ENCODE results near the gene VAPA.

VAPA gene

DNA sequence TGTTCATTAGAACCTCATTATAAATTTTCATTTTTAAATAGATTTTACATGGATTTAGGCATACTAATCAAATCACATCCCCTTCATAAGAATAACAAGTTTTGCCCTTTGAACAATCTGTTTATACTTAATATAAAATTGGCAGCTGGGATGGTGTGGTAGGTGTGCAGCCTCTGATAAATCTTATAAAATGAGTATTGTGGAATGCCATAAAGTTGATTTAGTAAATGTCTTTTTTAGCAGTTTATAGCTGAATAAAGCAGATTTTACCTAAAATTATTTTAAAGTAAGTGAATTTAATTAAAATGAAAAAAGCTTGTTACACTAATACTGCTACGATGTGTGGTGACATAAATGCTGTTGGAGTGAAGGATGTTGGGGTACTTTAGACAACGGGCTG lies 35.5 kb downstream of the VAPA start:
- Histone ChIP-seq H3K4me3 (replicated peaks; ENCODE audit: insufficient read depth, low read length) (no peak overlapping the region), H3K27me3 (ENCODE audit: insufficient read depth, poor library complexity, severe bottlenecking) (no peaks in the 10 kb centered on the region), H3K27ac (replicated peaks) (no peak overlapping the region)
- TF ChIP-seq GABPA (IDR thresholded peaks at IDR 0.05; ENCODE audit: low read depth) (no peak), POLR2AphosphoS5 (IDR thresholded peaks at IDR 0.05; ENCODE audit: low read depth) (no peak), SPI1 (IDR thresholded peaks at IDR 0.05; ENCODE audit: borderline replicate concordance, low read depth) (no peak)
- TF ChIP-seq, protein P1, sequence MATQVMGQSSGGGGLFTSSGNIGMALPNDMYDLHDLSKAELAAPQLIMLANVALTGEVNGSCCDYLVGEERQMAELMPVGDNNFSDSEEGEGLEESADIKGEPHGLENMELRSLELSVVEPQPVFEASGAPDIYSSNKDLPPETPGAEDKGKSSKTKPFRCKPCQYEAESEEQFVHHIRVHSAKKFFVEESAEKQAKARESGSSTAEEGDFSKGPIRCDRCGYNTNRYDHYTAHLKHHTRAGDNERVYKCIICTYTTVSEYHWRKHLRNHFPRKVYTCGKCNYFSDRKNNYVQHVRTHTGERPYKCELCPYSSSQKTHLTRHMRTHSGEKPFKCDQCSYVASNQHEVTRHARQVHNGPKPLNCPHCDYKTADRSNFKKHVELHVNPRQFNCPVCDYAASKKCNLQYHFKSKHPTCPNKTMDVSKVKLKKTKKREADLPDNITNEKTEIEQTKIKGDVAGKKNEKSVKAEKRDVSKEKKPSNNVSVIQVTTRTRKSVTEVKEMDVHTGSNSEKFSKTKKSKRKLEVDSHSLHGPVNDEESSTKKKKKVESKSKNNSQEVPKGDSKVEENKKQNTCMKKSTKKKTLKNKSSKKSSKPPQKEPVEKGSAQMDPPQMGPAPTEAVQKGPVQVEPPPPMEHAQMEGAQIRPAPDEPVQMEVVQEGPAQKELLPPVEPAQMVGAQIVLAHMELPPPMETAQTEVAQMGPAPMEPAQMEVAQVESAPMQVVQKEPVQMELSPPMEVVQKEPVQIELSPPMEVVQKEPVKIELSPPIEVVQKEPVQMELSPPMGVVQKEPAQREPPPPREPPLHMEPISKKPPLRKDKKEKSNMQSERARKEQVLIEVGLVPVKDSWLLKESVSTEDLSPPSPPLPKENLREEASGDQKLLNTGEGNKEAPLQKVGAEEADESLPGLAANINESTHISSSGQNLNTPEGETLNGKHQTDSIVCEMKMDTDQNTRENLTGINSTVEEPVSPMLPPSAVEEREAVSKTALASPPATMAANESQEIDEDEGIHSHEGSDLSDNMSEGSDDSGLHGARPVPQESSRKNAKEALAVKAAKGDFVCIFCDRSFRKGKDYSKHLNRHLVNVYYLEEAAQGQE (IDR thresholded peaks at IDR 0.05; ENCODE audit: insufficient replicate concordance, low read depth), result no peak
- TF ChIP-seq, protein P2, sequence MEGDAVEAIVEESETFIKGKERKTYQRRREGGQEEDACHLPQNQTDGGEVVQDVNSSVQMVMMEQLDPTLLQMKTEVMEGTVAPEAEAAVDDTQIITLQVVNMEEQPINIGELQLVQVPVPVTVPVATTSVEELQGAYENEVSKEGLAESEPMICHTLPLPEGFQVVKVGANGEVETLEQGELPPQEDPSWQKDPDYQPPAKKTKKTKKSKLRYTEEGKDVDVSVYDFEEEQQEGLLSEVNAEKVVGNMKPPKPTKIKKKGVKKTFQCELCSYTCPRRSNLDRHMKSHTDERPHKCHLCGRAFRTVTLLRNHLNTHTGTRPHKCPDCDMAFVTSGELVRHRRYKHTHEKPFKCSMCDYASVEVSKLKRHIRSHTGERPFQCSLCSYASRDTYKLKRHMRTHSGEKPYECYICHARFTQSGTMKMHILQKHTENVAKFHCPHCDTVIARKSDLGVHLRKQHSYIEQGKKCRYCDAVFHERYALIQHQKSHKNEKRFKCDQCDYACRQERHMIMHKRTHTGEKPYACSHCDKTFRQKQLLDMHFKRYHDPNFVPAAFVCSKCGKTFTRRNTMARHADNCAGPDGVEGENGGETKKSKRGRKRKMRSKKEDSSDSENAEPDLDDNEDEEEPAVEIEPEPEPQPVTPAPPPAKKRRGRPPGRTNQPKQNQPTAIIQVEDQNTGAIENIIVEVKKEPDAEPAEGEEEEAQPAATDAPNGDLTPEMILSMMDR (IDR thresholded peaks at IDR 0.05; ENCODE audit: insufficient read depth, low read length), result no peak
- DNase-seq (ENCODE audit: low read depth in 1 of 2, low spot score in 1 of 2), result no peak

DNA sequence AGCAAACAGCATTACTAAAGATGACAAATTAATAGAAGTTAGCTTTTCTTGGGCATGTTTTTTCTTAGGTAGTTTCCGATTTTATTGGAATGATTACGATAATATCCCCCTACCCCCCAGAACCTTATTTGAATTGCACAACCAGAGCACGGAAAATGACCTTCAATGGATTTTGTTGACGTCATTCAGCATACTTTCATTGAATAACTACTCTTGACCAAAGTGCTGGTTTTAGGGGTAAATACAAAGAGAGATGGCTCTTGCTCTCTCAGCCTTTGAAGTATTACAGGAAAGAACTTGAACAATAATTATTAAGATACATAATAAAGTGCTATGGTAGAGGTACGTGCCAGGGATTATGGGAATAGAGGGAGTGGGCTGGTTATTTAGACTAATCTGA lies 36.0 kb downstream of the VAPA start:
- TF ChIP-seq POLR2AphosphoS5 (IDR thresholded peaks at IDR 0.05; ENCODE audit: low read depth) (no peak), SPI1 (IDR thresholded peaks at IDR 0.05; ENCODE audit: borderline replicate concordance, low read depth) (no peak), GABPA (IDR thresholded peaks at IDR 0.05; ENCODE audit: low read depth) (no peak)
- TF ChIP-seq, protein P1 (IDR thresholded peaks at IDR 0.05; ENCODE audit: insufficient replicate concordance, low read depth), result no peak
- TF ChIP-seq, protein P2 (IDR thresholded peaks at IDR 0.05; ENCODE audit: insufficient read depth, low read length), result no peak

DNA sequence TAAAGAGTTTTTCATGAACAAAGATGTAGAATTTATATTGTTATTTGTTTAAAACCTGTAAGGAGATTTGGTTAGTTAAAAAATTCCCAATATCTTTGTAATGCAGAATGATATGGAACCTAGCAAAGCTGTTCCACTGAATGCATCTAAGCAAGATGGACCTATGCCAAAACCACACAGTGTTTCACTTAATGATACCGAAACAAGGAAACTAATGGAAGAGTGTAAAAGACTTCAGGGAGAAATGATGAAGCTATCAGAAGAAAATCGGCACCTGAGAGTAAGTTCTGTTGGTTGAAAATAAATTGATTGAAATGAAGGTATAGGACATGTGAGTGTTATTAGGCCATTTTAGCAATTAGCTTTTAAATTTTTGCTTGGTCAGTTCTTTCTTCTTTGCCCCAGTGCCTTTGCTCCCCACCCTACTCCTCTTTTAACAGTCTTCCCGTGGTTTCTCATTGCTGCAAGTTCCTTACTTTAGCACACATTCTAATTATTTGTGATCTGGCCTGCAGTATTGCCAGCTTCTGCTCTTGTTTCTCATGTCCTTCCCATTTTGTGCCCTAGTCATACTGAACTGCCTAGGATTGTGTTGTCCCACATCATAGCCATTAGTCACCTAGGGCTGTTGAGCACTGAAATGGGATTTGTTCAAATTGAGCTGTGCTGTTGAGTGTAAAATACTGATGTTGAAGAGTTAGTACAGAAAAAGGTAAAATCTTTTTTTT lies 36.6 kb downstream of the VAPA start:
- no peak for DNase-seq (ENCODE audit: low read depth in 1 of 2, low spot score in 1 of 2)
- no peak overlapping the region for H3K4me3 ChIP-seq (replicated peaks; ENCODE audit: insufficient read depth, low read length)
- no peaks in the 10 kb centered on the region for H3K27me3 ChIP-seq (ENCODE audit: insufficient read depth, poor library complexity, severe bottlenecking)
- TF ChIP-seq, protein P2 (IDR thresholded peaks at IDR 0.05; ENCODE audit: insufficient read depth, low read length), result no peak
- no peak for TF ChIP-seq GABPA (IDR thresholded peaks at IDR 0.05; ENCODE audit: low read depth)
- no peak for TF ChIP-seq SPI1 (IDR thresholded peaks at IDR 0.05; ENCODE audit: borderline replicate concordance, low read depth)
- TF ChIP-seq, protein P1 (IDR thresholded peaks at IDR 0.05; ENCODE audit: insufficient replicate concordance, low read depth), result no peak
- no peak for TF ChIP-seq POLR2AphosphoS5 (IDR thresholded peaks at IDR 0.05; ENCODE audit: low read depth)
- H3K27ac ChIP-seq (replicated peaks), result no peak overlapping the region

More for the DNA sequence above, 36.0 kb downstream of the VAPA start:
- Histone ChIP-seq H3K4me3 (replicated peaks; ENCODE audit: insufficient read depth, low read length) (no peak overlapping the region), H3K27ac (replicated peaks) (no peak overlapping the region), H3K27me3 (ENCODE audit: insufficient read depth, poor library complexity, severe bottlenecking) (no peaks in the 10 kb centered on the region)
- no peak for DNase-seq (ENCODE audit: low read depth in 1 of 2, low spot score in 1 of 2)
